HG02798 (cell line): ENCODE data around the gene MFSD2A.
"Not testable (repeated sequence)": the region's sequence is repeated elsewhere in the genome, so short reads cannot be mapped to it uniquely, and the experiment has no call there.

Experiments
- ATAC-seq: cut with Tn5 transposase; IDR thresholded peaks from one replicate; pipeline ENCODE4 v1.9.1; 2021; ENCODE audit warnings: mild to moderate bottlenecking; ENCODE audit not compliant: unreplicated experiment, poor library complexity

The MFSD2A gene

DNA sequence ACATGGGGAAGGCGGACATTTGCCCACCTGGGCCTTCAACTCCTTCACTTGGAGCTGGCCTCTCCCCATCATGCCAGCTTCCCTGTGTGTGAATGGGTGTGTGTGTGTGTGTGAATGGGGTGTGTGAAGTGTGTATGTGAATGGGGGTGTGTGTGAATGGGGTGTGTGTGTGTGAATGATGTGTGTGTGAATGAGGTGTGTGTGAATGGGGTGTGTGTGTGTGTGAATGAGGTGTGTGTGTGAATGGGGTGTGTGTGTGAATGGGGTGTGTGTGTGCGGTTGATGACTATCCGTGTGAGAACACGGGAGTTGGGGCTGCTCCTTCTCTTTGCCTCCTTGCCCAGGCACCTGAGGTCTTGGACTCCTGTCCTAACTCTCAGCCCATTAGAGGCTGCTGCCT is 9.6 kb downstream of the MFSD2A start:
- no peak for ATAC-seq

DNA sequence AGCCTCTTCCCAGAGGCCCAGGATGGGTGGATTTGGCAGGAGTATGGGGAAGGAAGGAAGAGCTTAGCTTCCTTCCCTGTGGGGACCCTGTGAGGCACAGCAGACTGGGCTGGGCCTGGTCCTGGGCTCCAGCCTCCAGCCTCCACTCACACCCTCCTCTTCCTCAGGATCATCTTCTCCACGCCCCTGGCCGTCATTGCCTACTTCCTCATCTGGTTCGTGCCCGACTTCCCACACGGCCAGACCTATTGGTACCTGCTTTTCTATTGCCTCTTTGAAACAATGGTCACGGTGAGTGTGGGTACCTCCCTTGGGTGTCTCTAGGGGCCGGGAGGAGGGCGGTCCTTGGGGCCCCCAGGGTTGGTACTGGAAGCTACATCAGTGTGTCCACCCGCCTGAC is 10.1 kb downstream of the MFSD2A start:
- no peak for ATAC-seq

DNA sequence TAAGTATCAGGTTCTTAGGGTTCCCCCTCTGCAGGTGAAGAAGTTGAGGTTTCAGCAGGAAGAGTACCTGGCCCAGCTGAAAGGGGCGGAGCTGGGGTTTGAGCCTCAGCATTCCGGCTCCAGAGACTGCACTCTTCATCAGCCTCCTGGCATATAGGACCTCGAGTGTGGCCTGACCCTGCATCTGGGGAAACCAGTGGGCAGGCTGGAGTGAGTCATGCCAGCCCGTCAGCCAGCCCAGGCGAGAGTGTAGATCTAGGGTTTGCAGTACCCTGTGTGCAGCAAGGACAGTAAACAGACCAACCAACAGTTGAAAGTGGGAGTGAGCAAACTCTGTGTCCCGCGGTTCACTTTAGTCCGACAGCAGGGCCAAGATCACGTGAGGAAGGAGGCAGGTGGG is 14.1 kb downstream of the MFSD2A start:
- no peak for ATAC-seq

DNA sequence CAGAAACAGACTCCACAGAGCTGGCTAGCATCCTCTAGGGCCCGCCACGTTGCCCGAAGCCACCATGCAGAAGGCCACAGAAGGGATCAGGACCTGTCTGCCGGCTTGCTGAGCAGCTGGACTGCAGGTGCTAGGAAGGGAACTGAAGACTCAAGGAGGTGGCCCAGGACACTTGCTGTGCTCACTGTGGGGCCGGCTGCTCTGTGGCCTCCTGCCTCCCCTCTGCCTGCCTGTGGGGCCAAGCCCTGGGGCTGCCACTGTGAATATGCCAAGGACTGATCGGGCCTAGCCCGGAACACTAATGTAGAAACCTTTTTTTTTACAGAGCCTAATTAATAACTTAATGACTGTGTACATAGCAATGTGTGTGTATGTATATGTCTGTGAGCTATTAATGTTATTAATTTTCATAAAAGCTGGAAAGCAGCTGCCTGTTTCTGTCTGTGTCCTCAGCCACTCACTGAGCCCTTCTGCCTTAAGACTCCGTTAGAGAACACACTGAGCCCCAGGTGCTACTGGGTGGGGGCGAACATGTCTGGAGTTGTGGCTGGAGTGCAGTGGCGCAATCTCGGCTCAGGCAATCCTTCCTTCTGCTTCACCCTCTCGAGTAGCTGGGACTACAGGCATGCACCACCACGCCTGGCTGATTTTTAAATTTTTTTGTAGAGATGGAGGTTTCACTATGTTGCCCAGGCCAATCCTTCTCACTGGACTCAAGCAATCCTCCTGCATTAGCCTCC is 14.8 kb downstream of the MFSD2A start:
- ATAC-seq = no peak

GRCh38 chr1:39970274-39970673 is 15.3 kb downstream of the MFSD2A start:
- no peak for ATAC-seq

DNA sequence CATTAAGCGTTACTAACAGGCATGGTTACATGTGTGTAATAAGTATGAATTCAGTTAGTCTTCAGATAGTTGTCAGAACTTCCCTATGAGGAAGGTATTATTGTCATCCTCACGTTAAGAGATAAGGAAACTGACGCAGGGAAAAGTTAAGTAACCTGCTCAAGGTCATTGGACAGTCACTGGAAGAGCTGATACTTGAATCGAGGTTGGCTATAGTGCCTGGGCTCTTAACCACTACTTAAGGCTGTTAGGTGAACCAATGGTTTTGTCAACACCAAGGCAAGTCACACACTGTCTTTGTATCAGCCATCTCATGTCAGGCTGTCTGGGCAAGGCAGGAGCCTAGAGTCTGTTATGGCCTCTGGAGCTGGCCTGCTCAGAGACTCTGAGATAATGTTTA is 16.2 kb downstream of the MFSD2A start:
- ATAC-seq = no peak

DNA sequence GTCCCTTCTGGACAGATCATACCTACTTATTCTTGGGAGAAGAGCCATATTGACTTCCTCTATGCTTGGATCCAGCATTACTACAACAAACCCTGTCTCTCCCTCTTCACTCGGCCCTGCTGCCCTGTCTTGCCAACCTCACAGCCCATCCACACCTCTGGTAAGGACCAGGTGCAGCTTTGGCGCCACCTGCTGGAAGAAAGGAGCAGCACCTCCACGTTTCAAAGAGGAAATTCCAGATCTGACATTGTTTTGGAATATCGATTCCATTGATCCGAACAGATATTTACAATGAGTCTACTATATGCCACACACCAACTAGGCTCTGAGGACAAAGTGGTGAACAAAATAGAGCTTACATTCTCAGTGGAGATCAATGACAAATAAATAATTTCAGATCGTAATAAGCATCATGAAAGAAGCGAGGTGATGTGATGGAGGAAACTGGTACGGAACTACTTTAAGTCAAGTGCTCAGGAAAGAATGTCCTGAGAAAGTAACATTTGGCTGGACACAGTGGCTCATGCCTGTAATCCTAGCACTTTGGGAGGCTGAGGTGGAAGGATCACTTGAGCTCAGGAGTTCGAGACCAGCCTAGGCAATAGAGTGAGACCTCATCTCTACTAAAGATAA is 18.7 kb downstream of the MFSD2A start:
- ATAC-seq = no peak

DNA sequence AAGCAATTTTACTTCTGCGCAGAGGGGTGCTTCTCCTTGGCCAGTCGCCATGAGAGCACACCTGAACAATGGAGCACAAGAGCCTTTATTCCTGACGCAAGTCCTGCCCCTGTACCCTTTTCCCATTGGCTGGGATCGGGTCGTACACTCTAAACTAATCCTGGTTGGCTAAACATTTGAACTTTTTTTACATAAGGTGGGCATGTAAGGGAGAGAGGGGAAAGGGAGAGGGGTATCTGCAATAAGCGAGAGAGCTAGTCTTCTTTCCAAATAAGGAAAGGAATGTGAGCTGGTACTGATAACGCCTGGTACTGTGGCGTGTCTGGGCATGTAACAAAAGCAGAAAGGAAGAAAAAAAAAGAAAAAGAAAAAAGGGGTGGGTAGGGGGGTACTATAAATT is 21.8 kb downstream of the MFSD2A start:
- no peak for ATAC-seq

GRCh38 chr1:39977202-39977601 is 22.3 kb downstream of the MFSD2A start:
- no peak for ATAC-seq

DNA sequence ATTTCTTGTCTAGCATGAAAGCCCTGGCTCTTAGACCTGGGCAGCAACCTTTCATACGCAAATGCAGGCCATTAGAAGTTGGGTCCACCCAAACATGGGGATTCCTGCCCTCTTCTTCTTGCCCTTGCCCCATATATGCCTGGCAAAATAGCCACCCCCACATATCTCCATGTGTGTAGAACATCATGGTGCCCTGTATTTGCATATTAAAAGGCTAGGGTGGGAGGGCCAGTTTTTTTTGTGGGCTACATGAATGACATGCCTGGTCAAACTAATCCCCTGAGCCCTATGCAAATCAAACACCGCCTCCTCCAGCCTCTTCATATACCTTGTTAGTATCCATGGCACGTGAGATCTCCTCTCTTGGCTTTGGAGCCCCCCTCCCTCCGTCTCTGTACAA is 24.7 kb downstream of the MFSD2A start:
- no peak for ATAC-seq

GRCh38 chr1:39980555-39981313 is 25.8 kb downstream of the MFSD2A start:
- no peak for ATAC-seq

DNA sequence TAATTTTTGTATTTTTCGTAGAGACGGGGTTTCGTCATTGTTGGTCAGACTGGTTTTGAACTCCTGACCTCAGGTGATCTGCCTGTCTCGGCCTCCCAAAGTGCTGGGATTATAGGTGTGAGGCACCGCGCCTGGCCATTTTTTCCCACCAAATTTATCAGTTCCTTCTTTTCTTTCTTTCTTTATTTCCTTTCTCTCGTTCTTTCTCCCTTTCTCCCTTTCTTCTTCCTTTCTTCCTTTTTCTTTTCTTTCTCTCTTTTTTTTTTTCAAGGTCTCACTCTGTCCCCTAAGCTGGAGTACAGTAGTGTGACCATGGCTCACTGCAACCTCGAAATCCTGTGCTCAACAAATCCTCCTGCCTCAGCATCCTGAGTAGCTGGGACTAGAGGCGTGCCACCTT is 26.4 kb downstream of the MFSD2A start:
- no peak for ATAC-seq

DNA sequence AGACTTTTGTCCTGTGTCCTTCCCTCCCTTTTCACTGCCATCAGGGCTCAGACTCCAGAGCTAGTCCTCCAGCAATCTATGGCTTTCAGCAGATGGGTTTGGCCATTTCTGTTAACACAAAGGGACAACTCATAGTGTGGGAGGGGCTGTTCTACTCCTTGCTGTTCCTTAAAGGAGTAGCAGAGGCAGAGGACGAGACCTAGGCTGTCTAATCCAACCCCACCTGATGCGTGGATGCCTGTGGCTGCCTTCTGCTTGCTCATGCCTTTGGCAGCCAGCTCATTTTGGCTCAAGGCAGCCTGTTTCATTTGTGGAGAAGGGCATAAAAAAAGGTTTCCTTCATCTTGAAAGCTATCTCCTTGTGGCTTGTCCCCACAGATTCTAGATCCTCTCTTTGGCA is 27.0 kb downstream of the MFSD2A start:
- ATAC-seq = no peak

GRCh38 chr1:39984480-39984879 is 29.5 kb downstream of the MFSD2A start:
- ATAC-seq = not testable (repeated sequence)

- ATAC-seq = no peak
Measured at GRCh38 chr1:39984951-39985350, 30.0 kb downstream of the MFSD2A start.

DNA sequence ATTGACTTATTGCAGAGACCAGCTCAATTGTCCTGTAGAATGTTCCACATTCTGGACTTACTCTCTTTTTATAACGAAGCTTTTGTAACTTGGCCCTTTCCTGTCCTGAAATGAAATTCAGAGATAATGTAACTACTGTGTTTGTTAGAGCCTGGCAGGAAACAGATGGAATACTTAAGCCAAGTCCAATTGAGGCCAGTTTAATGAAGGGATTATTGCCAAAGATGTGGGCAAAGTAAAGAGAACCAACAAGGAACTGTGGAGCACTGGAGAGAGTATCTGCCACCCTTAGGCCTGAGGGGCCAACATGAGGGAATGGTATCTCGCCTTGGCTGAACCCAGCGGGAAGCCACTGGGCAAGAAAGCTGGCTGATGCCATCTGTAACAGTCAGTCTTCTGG is 32.9 kb downstream of the MFSD2A start:
- ATAC-seq = no peak

- ATAC-seq = no peak
Measured at GRCh38 chr1:39988618-39989343, 33.8 kb downstream of the MFSD2A start.

DNA sequence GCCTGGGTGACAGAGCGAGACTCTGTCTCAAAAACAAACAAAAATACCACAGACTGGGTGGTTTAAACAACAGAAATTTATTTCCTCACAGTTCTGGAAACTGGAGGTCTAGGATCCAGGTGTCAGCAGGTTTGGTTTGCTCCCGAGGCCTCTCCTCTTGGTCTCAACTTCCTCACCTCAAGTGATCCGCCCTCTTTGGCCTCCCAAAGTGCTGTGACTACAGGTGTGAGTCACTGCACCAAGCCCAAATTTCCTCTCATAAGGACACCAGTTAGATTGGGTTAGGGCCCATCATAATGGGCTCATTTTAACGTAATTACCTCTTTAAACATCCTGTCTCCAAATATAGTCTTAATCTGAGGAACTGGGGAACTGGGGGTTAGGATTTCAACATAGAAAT is 35.5 kb downstream of the MFSD2A start:
- ATAC-seq = no peak

DNA sequence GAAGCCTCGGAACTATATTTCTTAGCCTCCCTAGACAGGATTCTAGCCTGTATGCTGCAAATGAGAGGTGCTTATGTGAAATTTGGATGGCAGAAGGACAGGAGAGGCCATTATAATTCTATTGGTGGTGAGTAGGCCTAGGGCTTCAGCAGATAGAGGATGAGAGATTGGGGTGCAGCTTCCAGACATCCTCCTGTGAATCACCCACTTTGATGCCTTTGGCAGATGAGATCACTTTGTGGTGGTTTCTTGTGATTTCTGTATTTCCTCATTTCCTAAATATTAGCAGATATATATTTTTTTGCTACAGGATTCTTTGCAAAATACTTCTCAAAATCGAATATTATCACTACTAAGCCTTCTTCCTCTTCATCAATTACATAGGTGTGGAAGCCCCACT is 37.3 kb downstream of the MFSD2A start:
- no peak for ATAC-seq

- ATAC-seq = no peak
Measured at GRCh38 chr1:39992888-39993287, 37.9 kb downstream of the MFSD2A start.

DNA sequence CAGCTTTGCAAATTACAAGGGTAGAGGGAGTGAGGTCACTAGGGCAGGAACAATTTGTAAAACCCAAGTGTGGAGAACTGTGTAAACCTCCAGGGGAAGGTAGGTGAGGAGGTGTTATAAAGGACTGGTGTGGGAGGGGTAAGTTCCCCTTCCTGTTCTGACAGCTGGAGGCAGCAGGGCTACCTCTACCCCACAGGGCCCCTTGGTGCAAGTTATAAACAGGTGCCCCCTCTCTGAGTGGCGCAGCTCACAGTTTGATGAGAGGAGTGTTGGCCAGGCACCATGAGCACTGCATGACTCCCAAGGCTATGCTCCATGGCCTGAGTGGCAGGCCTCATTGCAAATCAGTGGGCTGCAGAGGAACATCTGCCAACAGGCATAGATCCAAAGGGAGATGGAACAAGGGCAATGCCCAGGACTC is 41.0 kb downstream of the MFSD2A start:
- ATAC-seq = peak; percentile 86
